GM12801 (cell line): ENCODE measurements around the gene KRT82.

Source experiments
- TF ChIP-seq, protein P1 (sequence below): IDR thresholded peaks from one replicate; pipeline ENCODE4 v1.5.1; 2011; ENCODE audit warnings: control low read depth; ENCODE audit not compliant: insufficient read length; ENCODE audit errors: extremely low read depth

KRT82 gene

DNA sequence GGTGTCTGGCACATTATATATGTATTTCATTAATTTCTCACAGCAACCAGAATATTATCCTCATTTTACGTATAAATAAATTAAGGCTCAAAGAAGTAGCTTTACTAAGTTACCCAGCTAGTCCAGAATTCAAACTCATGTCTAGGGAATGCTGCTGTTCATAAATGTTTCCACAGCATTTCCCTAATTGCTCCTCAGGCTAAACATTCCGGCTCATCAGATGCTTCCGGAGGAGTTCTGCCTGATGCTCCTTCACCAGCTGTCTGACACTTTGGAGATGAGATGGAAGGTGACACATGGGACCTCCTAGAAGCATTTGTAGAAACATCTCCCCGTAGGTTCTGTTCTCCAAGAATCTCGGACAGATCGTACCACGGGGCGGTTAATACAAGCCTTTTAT, 51.0 kb downstream of the KRT82 start:
- TF ChIP-seq, protein P1, sequence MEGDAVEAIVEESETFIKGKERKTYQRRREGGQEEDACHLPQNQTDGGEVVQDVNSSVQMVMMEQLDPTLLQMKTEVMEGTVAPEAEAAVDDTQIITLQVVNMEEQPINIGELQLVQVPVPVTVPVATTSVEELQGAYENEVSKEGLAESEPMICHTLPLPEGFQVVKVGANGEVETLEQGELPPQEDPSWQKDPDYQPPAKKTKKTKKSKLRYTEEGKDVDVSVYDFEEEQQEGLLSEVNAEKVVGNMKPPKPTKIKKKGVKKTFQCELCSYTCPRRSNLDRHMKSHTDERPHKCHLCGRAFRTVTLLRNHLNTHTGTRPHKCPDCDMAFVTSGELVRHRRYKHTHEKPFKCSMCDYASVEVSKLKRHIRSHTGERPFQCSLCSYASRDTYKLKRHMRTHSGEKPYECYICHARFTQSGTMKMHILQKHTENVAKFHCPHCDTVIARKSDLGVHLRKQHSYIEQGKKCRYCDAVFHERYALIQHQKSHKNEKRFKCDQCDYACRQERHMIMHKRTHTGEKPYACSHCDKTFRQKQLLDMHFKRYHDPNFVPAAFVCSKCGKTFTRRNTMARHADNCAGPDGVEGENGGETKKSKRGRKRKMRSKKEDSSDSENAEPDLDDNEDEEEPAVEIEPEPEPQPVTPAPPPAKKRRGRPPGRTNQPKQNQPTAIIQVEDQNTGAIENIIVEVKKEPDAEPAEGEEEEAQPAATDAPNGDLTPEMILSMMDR = no peak

DNA sequence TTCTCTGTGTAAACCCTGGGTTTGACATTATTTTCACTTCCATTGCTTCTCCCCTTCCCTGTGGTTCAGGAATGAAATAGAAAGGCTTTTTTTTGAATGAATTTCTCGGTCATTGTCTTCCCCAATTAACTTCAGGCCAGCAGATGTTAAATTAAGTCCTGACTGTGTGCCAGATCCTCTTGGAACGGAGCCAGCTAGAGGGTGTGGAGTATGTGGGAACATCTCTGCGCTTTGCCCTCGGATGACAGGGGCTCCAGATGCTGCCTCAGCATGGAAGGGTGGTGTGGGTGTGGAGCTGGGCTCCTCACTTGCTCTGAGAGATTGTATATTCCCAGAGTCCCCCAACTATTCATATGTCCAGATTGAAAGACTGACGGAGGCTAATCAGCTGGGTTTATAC, 51.9 kb downstream of the KRT82 start:
- TF ChIP-seq, protein P1 = no peak

DNA sequence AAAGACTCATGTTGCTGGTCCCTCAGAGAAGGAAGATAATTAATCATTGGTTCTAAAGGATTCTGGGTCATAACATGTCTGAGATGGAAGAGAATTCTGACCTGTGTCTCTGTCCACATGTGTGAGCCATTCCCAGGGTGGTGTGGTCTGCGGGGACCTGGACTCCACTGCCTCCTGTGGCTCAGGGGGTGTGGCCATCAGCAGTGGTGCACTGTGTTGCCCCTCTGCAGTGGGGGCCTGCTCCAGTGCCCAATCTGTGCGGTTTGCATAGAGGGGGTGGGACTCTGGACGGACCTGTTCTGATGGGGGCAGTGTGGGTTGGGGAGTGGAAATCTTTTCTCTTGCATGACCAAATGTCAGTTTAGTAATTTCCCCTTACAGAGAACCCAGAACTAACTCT, 52.4 kb downstream of the KRT82 start:
- TF ChIP-seq, protein P1 = no peak

DNA sequence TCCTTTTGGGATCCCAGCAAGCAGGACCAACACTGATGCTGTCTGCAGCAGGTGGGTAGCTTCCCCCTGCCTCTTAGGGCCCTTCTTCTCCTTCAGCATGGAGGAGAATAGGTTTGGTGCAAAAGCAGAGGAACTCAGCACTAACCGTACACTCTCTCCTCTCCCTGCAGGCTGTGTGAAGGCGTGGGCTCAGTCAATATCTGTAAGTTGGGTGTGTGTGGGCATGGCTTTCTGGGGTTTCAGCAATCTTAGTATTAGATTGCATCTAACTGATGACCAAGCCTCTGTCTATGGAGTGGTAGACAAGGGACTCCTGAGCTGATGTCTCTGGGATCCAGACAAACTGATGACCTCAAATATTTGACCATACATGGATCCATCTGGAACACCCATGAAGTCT, 53.2 kb downstream of the KRT82 start:
- TF ChIP-seq, protein P1 = no peak

DNA sequence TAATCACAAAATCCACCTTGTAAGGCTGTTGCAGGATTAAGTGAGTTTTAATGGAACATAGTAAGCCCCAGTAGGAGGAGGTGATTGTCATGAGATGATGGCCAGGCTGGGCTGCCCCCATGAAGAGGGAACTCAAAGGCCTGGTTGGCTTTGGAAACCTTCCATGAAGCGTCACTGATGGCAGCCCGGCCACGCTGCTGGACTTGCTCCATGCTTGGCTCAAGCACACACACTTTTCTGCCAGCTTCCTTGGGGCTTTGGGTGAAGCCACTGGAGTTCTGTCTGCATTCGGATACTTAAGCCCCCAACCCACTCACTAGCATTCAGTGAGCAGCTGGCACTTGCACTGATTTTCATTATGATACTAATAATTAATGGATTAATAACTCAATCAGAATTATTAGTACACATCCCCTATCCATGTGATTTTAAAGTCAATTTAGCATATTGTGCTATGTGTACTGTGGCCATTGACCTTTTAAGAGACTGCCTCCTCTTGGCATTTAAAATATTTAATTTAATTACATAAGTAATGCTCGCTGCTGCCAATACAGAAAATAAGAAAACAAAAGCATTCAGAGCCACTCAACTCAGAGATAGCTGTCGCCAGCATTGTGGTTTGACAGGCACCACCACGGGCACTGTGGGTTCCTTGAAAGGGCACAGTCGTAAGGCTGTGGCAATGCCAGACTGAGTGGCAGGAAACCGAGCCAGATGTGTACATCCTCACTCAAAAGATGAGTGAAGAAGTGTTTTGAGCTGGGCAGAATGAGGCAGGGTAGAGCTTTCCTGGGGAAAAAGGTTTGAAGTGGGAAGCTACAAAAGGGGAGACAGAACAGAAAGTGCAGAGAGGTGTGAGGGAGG, 54.7 kb downstream of the KRT82 start:
- TF ChIP-seq, protein P1 = no peak

DNA sequence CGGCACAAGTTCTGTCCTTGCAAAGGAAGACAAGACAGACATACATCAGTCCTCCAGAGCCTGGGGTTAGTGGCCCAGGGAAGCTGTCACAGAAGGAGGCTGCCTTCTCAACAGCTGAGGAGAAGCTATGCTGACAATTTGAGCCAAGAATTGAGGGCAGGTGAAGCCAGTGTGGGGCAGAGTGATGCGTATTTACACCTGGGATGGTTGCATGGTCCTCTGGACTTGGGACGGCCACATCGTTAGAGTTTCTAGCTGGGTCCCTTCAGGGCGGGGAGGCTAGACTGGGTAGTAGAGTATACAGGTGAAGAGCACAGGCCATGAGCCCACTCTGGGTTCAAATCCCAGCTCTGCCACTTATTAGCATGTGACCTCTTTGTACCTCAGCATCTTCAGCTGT, 55.3 kb downstream of the KRT82 start:
- TF ChIP-seq, protein P1 = no peak

DNA sequence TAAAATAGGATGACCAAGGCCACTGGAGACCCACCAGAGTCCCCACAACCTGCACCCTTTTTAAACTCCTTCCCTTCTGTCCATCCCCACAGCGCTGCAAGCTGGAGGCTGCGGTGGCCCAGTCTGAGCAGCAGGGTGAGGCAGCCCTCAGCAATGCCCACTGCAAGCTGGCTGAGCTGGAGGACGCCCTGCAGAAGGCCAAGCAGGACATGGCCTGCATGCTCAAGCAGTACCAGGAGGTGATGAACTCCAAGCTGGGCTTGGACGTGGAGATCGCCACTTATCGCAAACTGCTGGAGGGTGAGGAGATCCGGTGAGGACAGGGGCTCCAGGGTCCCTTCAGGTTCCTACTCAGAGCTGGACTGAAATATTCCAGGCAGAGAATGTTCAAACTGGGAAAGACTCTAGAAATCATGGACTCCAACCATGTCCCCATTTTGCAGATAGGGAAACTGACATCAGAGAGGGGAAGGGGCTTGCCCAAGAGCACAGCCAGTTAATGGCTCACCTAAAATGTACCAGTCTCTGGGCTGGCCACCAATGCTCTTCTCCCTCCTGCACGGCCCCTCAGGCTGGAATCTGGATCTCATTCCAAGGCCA, 56.0 kb downstream of the KRT82 start:
- TF ChIP-seq, protein P1 = no peak
